ENCODE measurements around the gene CCNG2.

DNA sequence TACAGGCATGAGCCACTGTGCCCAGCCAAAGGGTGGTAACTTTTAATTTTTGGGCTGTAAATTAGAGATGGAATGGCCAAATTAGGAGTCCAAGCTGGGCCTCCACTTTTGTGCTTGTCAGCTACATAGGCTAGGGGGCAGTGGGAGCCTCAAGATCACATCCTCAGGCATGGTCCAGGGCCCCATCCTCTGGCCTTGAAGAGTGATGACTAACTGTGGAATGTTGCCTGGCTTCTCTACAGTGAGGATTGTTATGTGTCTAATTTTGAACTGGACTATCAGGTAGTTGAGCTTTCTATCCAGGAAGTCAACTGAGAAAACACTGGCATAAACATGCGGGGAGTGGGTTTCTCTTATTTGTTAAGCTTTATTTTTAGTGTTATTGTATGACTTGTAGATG is 33.0 kb downstream of the CCNG2 start:
- no peak for TF ChIP-seq POLR2A (IDR thresholded peaks at IDR 0.05)
- TF ChIP-seq, protein P1, sequence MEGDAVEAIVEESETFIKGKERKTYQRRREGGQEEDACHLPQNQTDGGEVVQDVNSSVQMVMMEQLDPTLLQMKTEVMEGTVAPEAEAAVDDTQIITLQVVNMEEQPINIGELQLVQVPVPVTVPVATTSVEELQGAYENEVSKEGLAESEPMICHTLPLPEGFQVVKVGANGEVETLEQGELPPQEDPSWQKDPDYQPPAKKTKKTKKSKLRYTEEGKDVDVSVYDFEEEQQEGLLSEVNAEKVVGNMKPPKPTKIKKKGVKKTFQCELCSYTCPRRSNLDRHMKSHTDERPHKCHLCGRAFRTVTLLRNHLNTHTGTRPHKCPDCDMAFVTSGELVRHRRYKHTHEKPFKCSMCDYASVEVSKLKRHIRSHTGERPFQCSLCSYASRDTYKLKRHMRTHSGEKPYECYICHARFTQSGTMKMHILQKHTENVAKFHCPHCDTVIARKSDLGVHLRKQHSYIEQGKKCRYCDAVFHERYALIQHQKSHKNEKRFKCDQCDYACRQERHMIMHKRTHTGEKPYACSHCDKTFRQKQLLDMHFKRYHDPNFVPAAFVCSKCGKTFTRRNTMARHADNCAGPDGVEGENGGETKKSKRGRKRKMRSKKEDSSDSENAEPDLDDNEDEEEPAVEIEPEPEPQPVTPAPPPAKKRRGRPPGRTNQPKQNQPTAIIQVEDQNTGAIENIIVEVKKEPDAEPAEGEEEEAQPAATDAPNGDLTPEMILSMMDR (IDR thresholded peaks at IDR 0.05) = no peak
- TF ChIP-seq EP300 (IDR thresholded peaks at IDR 0.05) = no peak

All from tibial nerve (tissue), 4 donors.